ENCODE measurements around the gene PRKCZ. TPM values are rescaled to one million over a fixed set of nuclear protein-coding genes. Genes with fewer than 3 reads are reported as not detected.
A peak's percentile ranks its signal among the peaks of the same experiment; 100 is the strongest.

PRKCZ gene
- total RNA-seq, 2 experiments from 2014 or later = 6.8 to 7.0 TPM

DNA sequence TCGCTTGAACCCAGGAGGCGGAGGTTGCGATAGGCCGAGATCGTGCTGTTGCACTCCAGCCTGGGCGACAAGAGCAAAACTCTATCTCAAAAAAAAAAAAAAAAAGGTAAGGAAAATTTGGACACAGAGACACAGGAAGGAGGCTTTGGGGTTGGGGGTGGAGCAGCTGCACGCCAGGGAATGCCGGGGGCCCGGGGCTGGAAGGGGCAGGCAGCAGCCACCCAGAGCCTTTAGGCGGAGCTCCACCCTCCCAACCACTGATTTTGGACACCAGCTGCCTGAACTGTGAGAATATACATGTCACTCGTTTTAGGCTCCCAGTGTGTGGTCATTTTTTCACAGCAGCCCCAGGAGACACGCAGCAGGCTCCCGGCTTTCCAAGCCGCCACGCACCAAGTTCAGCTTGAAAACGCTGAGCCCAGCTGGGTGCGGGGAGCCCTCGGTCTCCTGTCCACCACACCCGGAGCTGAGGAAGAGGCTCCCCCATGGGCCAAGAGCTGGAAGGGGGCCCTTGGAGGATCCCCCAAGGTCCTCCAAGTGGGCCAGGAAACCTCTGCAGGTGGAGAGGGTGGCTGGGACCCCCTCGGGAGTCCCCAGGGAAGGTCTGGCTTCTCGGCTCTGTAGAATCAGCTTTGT is 150.2 kb downstream of the PRKCZ start:
- DNase-seq = no peak
- no peaks in the 10 kb centered on the region for H3K36me3 Mint-ChIP-seq (ENCODE audit: low read depth)
- intact Hi-C loops (cut with micrococcal nuclease) = no loop called here
- no peak overlapping the region for H3K4me3 Mint-ChIP-seq
- CTCF ChIA-PET = interaction anchor here (0.7 to 6.9 kb wide), 4 partner anchors 9 to 191 kb away, joined by 3 to 129 read pairs (median 6); partner anchors contain the start of genes MORN1 and RER1
- H3K27me3 Mint-ChIP-seq (ENCODE audit: low read depth) = no peaks in the 10 kb centered on the region
- peaks cover 15% of the 10 kb centered on the region for H3K4me1 Mint-ChIP-seq (ENCODE audit: low read depth)
- peak overlapping the region; percentile 84 for H3K27ac Mint-ChIP-seq
- no peaks in the 10 kb centered on the region for H3K9me3 Mint-ChIP-seq

DNA sequence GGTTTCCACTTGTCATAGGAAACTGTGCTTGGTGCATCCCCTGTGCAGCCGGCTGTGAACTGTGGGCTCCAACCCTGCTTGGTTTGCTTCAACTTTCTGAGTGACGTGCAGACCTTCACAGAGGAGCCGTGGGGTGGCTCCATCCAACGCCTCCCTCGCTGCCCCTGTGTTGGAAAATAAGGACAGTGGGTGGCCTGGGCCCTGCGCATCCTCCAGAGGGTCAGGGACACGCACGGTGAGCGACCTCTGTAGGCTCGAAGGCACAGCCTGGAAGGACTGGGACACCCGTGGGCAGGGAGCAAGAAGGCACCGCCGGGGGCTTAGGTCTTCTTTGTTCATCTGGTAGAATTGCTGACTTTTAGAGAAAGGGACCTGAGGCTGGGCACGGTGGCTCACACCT is 150.9 kb downstream of the PRKCZ start:
- Mint-ChIP-seq H3K36me3 (ENCODE audit: low read depth) (no peaks in the 10 kb centered on the region), H3K27ac (no peak overlapping the region), H3K4me3 (no peak overlapping the region), H3K27me3 (ENCODE audit: low read depth) (no peaks in the 10 kb centered on the region), H3K4me1 (ENCODE audit: low read depth) (peaks cover 15% of the 10 kb centered on the region), H3K9me3 (no peaks in the 10 kb centered on the region)
- no peak for DNase-seq
- CTCF ChIA-PET = interaction anchor here (0.7 to 6.9 kb wide), 4 partner anchors 12 to 183 kb away, joined by 3 to 129 read pairs (median 6); no protein-coding TSS in a partner anchor
- intact Hi-C loops (cut with micrococcal nuclease) = no loop called here

DNA sequence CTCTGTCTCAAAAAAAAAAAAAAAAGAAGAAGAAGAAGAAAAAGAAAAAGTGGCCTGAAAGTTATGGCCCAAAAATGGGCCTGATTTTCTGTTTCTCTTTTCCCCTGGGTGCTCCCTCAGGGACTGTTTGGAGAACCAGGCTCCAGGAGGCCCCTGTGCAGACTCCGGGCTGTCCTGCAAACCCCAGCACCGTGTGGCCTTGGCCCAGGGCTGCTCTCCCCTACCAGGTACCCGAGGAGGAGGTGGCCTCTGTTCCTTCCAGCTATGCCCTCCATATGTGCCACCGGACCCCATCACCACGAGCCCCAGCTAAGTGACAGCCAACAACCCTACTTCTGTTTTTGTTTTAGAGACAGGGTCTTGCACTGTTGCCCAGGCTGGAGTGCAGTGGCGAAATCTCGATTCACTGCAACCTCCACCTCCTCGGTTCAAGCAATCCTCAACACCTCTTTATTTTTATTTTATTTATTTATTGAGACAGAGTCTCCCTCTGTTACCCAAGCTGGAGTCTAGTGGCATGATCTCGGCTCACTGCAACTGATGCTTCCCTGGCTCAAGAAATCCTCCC is 151.9 kb downstream of the PRKCZ start:
- H3K36me3 Mint-ChIP-seq (ENCODE audit: low read depth) = no peaks in the 10 kb centered on the region
- CTCF ChIA-PET = interaction anchor here (0.7 to 2.5 kb wide), 3 partner anchors 13 to 182 kb away, joined by 3 to 11 read pairs (median 5); no protein-coding TSS in a partner anchor
- no peak overlapping the region for H3K4me3 Mint-ChIP-seq
- H3K27me3 Mint-ChIP-seq (ENCODE audit: low read depth) = no peaks in the 10 kb centered on the region
- DNase-seq = no peak
- intact Hi-C loops (cut with micrococcal nuclease) = no loop called here
- H3K27ac Mint-ChIP-seq = no peak overlapping the region
- H3K4me1 Mint-ChIP-seq (ENCODE audit: low read depth) = peaks cover 15% of the 10 kb centered on the region
- H3K9me3 Mint-ChIP-seq = no peaks in the 10 kb centered on the region

DNA sequence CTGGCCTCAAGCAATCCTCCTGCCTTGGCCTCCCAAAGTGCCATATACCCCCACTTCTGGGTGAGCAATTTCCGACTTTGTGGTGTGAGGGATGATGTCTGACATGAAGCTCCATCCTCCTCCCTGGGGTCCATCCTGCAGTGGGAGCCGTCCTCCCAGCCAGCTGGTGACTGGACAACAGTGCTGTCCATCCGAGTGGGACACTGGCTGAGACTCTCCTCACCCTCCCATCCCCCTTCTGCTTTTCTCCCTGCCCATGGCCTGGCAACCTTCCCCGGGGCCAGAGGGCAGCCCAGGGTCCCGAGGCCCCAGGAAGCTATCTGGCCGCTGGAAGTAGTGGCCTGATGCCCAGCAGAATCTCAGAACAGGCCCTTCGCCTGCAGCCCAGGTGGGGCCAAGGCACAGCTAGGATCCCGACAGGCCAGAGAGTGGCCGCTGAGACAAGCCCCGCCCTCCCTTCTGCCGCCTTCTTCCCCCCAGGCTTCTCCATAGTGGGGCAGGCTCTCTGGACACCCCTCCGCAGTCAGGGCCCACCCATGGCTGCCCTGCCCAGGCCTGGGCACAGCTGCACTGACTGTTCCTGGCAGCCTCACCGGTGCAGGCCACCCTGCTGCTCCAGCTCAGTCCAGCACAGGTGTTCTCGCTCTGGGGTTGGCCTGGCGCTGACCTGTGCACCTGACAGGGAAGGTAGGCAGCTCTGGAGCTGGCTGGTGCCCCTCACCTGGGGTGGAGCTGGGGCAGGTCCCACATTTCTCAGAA is 152.8 kb downstream of the PRKCZ start:
- no peaks in the 10 kb centered on the region for H3K9me3 Mint-ChIP-seq
- H3K27ac Mint-ChIP-seq = no peak overlapping the region
- intact Hi-C loops (cut with micrococcal nuclease) = no loop called here
- no peak for DNase-seq
- H3K4me3 Mint-ChIP-seq = no peak overlapping the region
- H3K36me3 Mint-ChIP-seq (ENCODE audit: low read depth) = no peaks in the 10 kb centered on the region
- H3K4me1 Mint-ChIP-seq (ENCODE audit: low read depth) = peaks cover 15% of the 10 kb centered on the region
- CTCF ChIA-PET = interaction anchor here (1.5 to 2.5 kb wide), 3 partner anchors 8 to 179 kb away, joined by 3 to 11 read pairs (median 7); partner anchors contain the start of gene FAAP20
- no peaks in the 10 kb centered on the region for H3K27me3 Mint-ChIP-seq (ENCODE audit: low read depth)

DNA sequence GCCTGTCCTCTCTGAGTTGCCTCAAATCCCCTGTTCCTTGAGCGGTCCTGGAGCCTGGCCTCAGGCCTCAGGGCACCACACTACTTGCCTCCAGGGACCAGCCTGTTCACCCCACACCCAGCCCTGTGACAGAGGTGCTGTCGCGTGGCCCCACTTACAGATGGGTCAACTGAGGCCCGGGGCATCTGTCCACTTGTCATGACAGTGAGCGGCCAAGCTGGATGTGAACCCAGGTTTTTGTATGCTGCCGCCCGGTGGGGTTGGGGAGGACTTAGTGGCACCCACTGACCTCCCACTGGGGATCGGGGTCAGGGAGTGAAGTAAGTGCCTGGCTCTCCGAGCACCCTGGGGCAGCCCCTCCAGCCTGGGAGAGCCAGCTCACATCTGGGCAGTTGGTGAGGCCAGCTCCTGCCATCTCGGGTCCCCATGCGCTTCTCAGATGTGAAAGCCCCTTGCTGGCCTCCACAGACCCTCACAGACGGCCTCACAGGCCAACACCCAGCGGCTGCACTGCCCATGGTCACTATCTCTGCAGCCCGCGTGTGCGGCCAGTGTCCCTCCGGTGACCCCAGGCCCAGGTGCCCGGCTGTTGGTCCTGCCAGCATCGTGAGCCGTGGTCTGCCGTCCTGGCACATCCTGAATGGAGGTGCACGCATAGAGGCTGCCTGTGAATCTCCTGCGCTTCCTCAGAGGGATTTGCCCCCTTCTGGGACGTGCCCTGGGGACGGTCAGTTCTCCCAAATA is 153.6 kb downstream of the PRKCZ start:
- CTCF ChIA-PET = interaction anchor here (0.9 to 2.5 kb wide), 4 partner anchors 9 to 178 kb away, joined by 3 to 11 read pairs (median 5); partner anchors contain the start of gene FAAP20
- Mint-ChIP-seq H3K4me3 (no peak overlapping the region), H3K27ac (no peak overlapping the region), H3K36me3 (ENCODE audit: low read depth) (no peaks in the 10 kb centered on the region), H3K4me1 (ENCODE audit: low read depth) (peaks cover 14% of the 10 kb centered on the region), H3K9me3 (no peaks in the 10 kb centered on the region), H3K27me3 (ENCODE audit: low read depth) (no peaks in the 10 kb centered on the region)
- intact Hi-C loops (cut with micrococcal nuclease) = loop anchor here (2.0 kb wide), 2 partner anchors 27 to 71 kb away; no protein-coding TSS in a partner anchor
- no peak for DNase-seq

DNA sequence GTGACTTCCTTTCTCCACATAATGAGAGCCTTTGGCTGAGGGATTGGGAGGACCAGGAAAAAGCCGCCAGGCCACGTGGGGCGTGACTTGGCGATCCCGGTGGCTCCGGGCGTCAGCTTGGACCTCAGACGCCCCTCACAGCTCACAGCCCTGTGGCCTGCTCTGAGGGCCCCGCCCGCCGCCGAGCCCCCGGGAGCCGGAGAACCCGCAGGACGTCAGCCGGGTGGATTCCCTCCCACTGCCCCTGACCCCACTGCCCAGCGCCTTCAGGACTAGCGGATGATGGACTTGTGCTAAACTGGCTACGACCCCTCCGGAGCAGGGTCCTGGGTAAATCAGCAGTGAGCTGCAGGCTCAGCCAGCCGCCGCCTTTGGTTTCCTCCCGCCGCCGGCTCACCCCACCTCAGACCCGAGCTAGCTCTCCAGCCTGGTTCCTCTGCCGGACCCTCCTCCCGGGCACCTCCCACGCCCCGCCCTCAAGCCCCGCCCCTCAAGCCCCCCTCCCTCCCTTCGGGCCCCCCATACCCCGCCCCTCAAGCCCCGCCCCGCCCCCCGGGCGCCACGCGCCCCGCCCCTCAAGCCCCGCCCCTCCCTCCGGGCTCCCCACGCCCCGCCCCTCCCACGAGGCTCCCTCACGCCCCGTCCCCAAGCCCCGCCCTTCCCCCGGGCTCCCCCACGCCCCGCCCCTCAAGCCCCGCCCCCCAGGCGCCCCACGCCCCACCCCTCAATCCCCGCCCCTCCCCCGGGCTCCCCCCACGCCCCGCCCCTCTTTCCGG is 154.4 kb downstream of the PRKCZ start:
- DNase-seq = no peak
- H3K27ac Mint-ChIP-seq = no peak overlapping the region
- H3K36me3 Mint-ChIP-seq (ENCODE audit: low read depth) = no peaks in the 10 kb centered on the region
- no peak overlapping the region for H3K4me3 Mint-ChIP-seq
- H3K4me1 Mint-ChIP-seq (ENCODE audit: low read depth) = peaks cover 6% of the 10 kb centered on the region
- intact Hi-C loops (cut with micrococcal nuclease) = loop anchor here (1.0 to 2.0 kb wide), 3 partner anchors 26 to 285 kb away; partner anchors contain the start of gene TMEM52
- CTCF ChIA-PET = interaction anchor here (0.9 to 2.5 kb wide), 3 partner anchors 10 to 177 kb away, joined by 3 to 11 read pairs (median 7); partner anchors contain the start of gene FAAP20
- H3K9me3 Mint-ChIP-seq = no peaks in the 10 kb centered on the region
- H3K27me3 Mint-ChIP-seq (ENCODE audit: low read depth) = no peaks in the 10 kb centered on the region

DNA sequence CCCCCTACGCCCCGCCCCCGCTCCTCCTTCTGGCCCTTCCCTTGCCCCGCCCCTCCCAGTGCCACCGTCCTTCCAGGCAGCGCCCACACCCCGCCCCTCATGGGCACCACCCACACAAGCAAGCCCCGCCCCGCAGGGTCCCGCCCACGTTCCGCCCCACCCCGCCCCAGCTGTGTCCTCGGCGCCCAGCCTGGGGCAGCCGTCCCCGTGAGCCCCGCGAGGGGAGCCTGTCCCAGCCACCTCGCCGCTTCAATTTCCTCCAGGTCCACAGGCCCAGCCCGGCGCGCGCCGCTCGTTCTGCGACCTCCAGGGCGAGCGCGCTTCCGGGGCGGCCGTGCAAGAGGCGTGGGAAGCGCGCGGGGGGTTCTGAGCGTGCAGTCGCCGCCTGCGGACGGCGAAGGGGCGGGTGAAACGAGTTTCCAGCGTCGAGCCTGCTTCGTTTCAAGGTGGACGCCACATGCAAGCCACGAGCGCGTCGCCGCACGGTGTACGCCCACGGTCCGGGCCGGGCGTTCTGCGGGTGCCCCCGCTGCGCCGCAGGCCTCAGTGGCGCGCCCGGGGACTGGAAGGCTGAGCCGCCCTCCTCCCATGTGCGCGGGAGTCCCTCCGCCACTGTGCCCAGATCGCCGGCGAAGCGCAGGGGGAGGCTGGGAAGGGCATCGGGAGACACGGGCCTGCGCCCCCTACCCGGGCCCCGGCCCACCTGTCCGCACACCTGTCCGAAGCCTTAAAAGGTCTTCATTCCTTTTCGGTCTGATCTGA is 155.2 kb downstream of the PRKCZ start:
- Mint-ChIP-seq H3K9me3 (no peaks in the 10 kb centered on the region), H3K27ac (no peak overlapping the region), H3K4me3 (peak overlapping the region; percentile 52), H3K27me3 (ENCODE audit: low read depth) (no peaks in the 10 kb centered on the region), H3K36me3 (ENCODE audit: low read depth) (no peaks in the 10 kb centered on the region), H3K4me1 (ENCODE audit: low read depth) (no peaks in the 10 kb centered on the region)
- CTCF ChIA-PET = interaction anchor here (1.9 to 2.2 kb wide), 2 partner anchors 10 to 11 kb away, joined by 7 read pairs; partner anchors contain the start of gene FAAP20
- DNase-seq = peak; percentile 96
- intact Hi-C loops (cut with micrococcal nuclease) = loop anchor here (1.0 to 2.0 kb wide), 3 partner anchors 25 to 286 kb away; partner anchors contain the start of gene TMEM52

DNA sequence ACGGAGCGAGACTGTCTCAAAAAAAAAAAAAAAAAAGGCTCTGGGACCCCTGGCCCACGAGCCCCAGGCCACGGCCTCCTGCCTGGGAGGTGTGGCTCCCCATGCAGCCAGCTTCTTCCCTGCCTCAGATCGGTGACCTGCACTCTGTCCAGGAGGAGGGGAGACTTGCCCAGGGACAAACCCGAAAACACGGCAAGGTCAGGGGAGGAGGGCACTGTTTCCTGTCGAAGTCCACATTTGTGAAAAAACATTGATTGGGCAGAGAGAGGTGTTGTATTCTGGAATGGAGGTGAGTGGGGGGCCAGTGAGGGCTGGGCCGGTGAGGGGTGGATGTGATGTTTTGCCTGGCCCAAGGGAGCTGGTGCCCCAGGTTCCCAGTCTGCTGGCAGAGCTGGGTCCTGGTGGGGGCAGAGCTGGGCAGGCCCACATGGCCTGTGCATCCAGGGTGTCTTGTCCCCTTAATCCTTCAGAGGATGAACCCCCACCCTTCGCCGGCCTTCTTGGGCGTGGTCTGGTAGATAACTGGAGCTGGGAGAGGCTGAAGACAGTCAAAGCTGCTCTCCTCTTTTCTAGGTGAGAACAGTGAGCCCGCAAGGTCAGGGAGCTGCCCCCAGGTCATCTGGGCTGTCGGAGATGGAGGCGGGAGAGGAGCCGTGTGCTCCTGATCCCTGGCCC is 156.7 kb downstream of the PRKCZ start:
- DNase-seq = no peak
- H3K4me3 Mint-ChIP-seq = no peak overlapping the region
- intact Hi-C loops (cut with micrococcal nuclease) = no loop called here
- H3K27me3 Mint-ChIP-seq (ENCODE audit: low read depth) = no peaks in the 10 kb centered on the region
- H3K27ac Mint-ChIP-seq = no peak overlapping the region
- H3K9me3 Mint-ChIP-seq = no peaks in the 10 kb centered on the region
- CTCF ChIA-PET = interaction anchor here (2.2 kb wide), 1 partner anchor 12 kb away, joined by 7 read pairs; the partner anchor contains the start of gene FAAP20
- no peaks in the 10 kb centered on the region for H3K36me3 Mint-ChIP-seq (ENCODE audit: low read depth)
- H3K4me1 Mint-ChIP-seq (ENCODE audit: low read depth) = no peaks in the 10 kb centered on the region

DNA sequence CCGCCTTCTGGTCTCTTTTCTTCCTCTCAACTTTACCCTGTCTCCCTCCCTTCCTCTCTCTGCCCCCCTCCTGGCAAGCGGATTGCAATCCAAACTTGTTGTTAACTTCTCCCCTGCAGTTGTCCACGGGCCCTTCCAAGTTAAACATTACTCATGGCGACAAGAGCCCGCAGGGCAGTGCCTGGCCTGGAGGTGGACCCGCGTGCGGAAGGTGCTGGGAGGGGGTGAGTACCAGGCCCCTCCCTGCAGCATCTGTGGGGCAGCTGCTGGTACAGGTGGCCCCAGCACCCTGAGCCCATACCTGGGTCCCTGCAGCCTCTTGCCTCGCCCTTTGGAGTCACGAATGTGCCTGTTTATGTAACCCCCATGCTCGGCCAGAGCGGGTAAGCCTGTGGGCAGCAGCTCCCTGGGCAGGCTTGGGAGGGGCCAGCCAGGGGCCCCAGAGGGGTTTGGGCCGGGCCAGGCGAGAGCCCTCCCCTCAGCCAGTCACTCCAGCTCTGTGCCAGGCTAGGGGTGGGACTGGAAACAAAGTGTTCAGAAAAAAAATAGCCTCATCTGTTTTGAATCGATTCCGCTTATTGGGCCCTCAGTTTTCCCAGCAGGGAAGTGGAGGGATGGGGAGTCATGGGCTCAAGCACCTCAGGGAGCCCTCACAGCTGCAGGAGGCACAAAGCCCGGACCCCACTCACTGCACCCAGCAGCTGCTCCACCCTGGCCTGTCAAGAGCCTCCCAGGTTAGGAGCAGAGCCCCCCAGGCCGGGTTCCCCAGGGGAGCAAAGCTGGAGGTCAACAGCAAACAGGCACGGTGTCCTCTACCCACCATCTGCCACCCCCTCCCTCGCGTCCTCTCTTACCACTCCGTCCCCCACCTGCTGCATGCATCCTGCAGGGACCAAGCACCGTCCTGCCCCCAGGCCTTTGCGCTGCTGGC is 158.4 kb downstream of the PRKCZ start:
- Mint-ChIP-seq H3K4me3 (no peak overlapping the region), H3K4me1 (ENCODE audit: low read depth) (peaks cover 8% of the 10 kb centered on the region), H3K36me3 (ENCODE audit: low read depth) (no peaks in the 10 kb centered on the region), H3K27me3 (ENCODE audit: low read depth) (no peaks in the 10 kb centered on the region), H3K27ac (no peak overlapping the region), H3K9me3 (no peaks in the 10 kb centered on the region)
- intact Hi-C loops (cut with micrococcal nuclease) = no loop called here
- no peak for DNase-seq
- CTCF ChIA-PET = no interaction called here

All from activated naive CD4-positive, alpha-beta T cell treated with anti-CD3 and anti-CD28 coated beads for 36 hours (primary cell).